Endothelial cell of umbilical vein (primary cell): ENCODE results near the gene CMPK2. TPM values are rescaled to one million over a fixed set of nuclear protein-coding genes. Genes with fewer than 3 reads are reported as not detected.

Experiments
- BruUV-seq: library from RNA; stranded (reverse); fragments of 400-500 nt; replicated peaks from 2 replicates; lab custom pipeline; 2021; lab: Mats Ljungman, UMichigan
- CTCF ChIA-PET: fragments of 300-600, 350-600 bp; sonication (Branson Sonifier 250); formaldehyde crosslinking; loops from one replicate; lab custom pipeline; 2021; ENCODE audit warnings: antibody characterized with exemption, inconsistent platforms; lab: Charles Lee
- POLR2A ChIA-PET: fragments of 300-600, 350-600 bp; sonication (Branson Sonifier 250); formaldehyde crosslinking; loops from one replicate; lab custom pipeline; 2021; ENCODE audit warnings: antibody characterized with exemption, inconsistent platforms; lab: Charles Lee
- DNase-seq: peaks from one replicate; pipeline ENCODE4 v3.0.0-alpha.2; 2011; ENCODE audit warnings: low read depth, low spot score
- FAIRE-seq: peaks from 2 replicates; lab custom pipeline; 2011; peaks lifted over from hg19 to GRCh38; lab: Jason Lieb, UNC
- H2AFZ ChIP-seq: 2 replicates; pipeline ENCODE4 v1.6.0; 2012; ENCODE audit warnings: low read depth, low read length, control low read depth, inconsistent platforms
- H3K27ac ChIP-seq: 2 replicates; pipeline ENCODE4 v1.5.1; 2011; ENCODE audit warnings: low read depth, mild to moderate bottlenecking, control low read depth, low read length, moderate library complexity; ENCODE audit not compliant: insufficient read depth
- H3K27me3 ChIP-seq, 2 experiments: 2 replicates each; pipeline versions ENCODE4 v1.6.0 to v1.6.1; 2011; ENCODE audit warnings: low read length in 2 of 2, mixed read lengths in 1 of 2; ENCODE audit not compliant: control insufficient read depth in 2 of 2, insufficient read depth in 2 of 2
- H3K36me3 ChIP-seq, 2 experiments: 2 replicates in 1 of 2; 3 replicates in 1 of 2; pipeline ENCODE4 v1.5.1; 2011; ENCODE audit warnings: low read length in 2 of 2, mild to moderate bottlenecking in 1 of 2, moderate library complexity in 1 of 2; ENCODE audit not compliant: control insufficient read depth in 2 of 2, insufficient read depth in 2 of 2; ENCODE audit errors: extremely low read depth in 1 of 2
- H3K4me1 ChIP-seq: 3 replicates; pipeline ENCODE4 v1.5.1; 2011; ENCODE audit warnings: mild to moderate bottlenecking, low read length; ENCODE audit not compliant: control insufficient read depth, insufficient read depth; ENCODE audit errors: extremely low read depth
- H3K4me2 ChIP-seq: 2 replicates; pipeline ENCODE4 v1.6.1; 2011; ENCODE audit warnings: low read length, control low read depth, mixed read lengths; ENCODE audit not compliant: insufficient read depth
- H3K4me3 ChIP-seq, 3 experiments: fragments of 200-600 bp in 1 of 3; sonication (generic), shearing (Covaris generic) in 1 of 3; replicated peaks in 1 of 3; 2 replicates each; pipeline ENCODE4 v1.5.1; 2011 to 2016; ENCODE audit warnings: control low read depth in 3 of 3, low read length in 3 of 3, mild to moderate bottlenecking in 2 of 3, inconsistent platforms in 1 of 3, low read depth in 1 of 3, moderate library complexity in 1 of 3; ENCODE audit not compliant: insufficient read depth in 1 of 3
- H3K79me2 ChIP-seq: 2 replicates; pipeline ENCODE4 v1.6.0; 2012; ENCODE audit warnings: low read length, inconsistent platforms; ENCODE audit not compliant: control insufficient read depth, insufficient read depth
- H3K9ac ChIP-seq: replicated peaks from 2 replicates; pipeline ENCODE3; 2011; ENCODE audit warnings: low read length, control low read depth; ENCODE audit not compliant: insufficient read depth; ENCODE audit errors: extremely low read depth
- H3K9me1 ChIP-seq: replicated peaks from 3 replicates; pipeline ENCODE4 v1.6.0; 2011; ENCODE audit warnings: mild to moderate bottlenecking, low read length; ENCODE audit not compliant: control insufficient read depth, insufficient read depth; ENCODE audit errors: extremely low read depth
- H3K9me3 ChIP-seq: replicated peaks from 2 replicates; pipeline ENCODE4 v1.5.1; 2012; ENCODE audit warnings: low read length, inconsistent platforms; ENCODE audit not compliant: control insufficient read depth, insufficient read depth
- H4K20me1 ChIP-seq: replicated peaks from 2 replicates; pipeline ENCODE3; 2011; ENCODE audit warnings: mild to moderate bottlenecking, low read length; ENCODE audit not compliant: control insufficient read depth, insufficient read depth; ENCODE audit errors: extremely low read depth
- CTCF ChIP-seq, 2 donors: IDR thresholded peaks; 1 replicate in 1 of 2; 2 replicates in 1 of 2; pipeline ENCODE4 v1.5.1; 2011; ENCODE audit warnings: low read length in 2 of 2, mild to moderate bottlenecking in 2 of 2, moderate library complexity in 2 of 2, control low read depth in 1 of 2, inconsistent platforms in 1 of 2, low read depth in 1 of 2; ENCODE audit not compliant: insufficient read depth in 1 of 2; ENCODE audit errors: extremely low read depth in 1 of 2
- EZH2 ChIP-seq: IDR thresholded peaks from 2 replicates; pipeline ENCODE4 v1.6.1; 2012; ENCODE audit warnings: borderline replicate concordance, low read depth, mild to moderate bottlenecking, moderate library complexity, low read length, inconsistent platforms; ENCODE audit not compliant: severe bottlenecking
- FOS ChIP-seq: IDR thresholded peaks from 2 replicates; pipeline ENCODE4 v1.6.1; 2011; ENCODE audit warnings: mild to moderate bottlenecking, low read length, moderate library complexity, borderline replicate concordance; ENCODE audit not compliant: insufficient read depth
- GATA2 ChIP-seq: IDR thresholded peaks from 2 replicates; pipeline ENCODE4 v1.7.0; 2011; ENCODE audit warnings: low read depth, mild to moderate bottlenecking, moderate library complexity, mixed read lengths, low read length; ENCODE audit not compliant: insufficient read length, insufficient read depth
- JUN ChIP-seq: IDR thresholded peaks from 2 replicates; pipeline ENCODE4 v1.6.1; 2011; ENCODE audit warnings: borderline replicate concordance, low read depth; ENCODE audit not compliant: insufficient read length, insufficient read depth
- MAX ChIP-seq: IDR thresholded peaks from 2 replicates; pipeline ENCODE4 v1.6.1; 2011; ENCODE audit not compliant: insufficient read depth, insufficient read length
- MYC ChIP-seq: IDR thresholded peaks from one replicate; pipeline ENCODE4 v1.6.1; 2011; ENCODE audit warnings: mild to moderate bottlenecking, low read depth, low read length
- POLR2A ChIP-seq: IDR thresholded peaks from 2 replicates; pipeline ENCODE4 v1.6.1; 2012; ENCODE audit warnings: low read depth, mild to moderate bottlenecking, control low read depth, low read length
- POLR2AphosphoS5 ChIP-seq: IDR thresholded peaks from 2 replicates; pipeline ENCODE4 v1.6.1; 2012; ENCODE audit warnings: low read depth, mild to moderate bottlenecking, control low read depth, low read length, moderate library complexity; ENCODE audit not compliant: insufficient read depth
- dilution Hi-C: fragments of 300-500 bp; cut with MboI; formaldehyde crosslinking; loops from one replicate; pipeline ENCODE4 v1.15.0; 2019; ENCODE audit warnings: low sequenced_read_pairs; ENCODE audit not compliant: extremely low pct_ligation_motif_present
- intact Hi-C: fragments of 100-400 bp; cut with micrococcal nuclease; formaldehyde crosslinking; loops from one replicate; pipeline ENCODE4 v1.10.0; 2022
- polyA plus RNA-seq, 4 experiments: library from polyadenylated mRNA; depleted of rRNA in 3 of 4; stranded (reverse) in 3 of 4; unstranded in 1 of 4; fragments of >200 nt; gene quantifications; 2 replicates each; pipeline versions ENCODE4 v1.2.1 to v1.2.3, GENCODE V29; 2011 to 2012; ENCODE audit warnings: missing spikeins in 1 of 4
- total RNA-seq: library from RNA; stranded (reverse); gene quantifications from 2 replicates; pipeline ENCODE4 v1.2.3, GENCODE V29; 2021

Gene CMPK2
- total and polyA plus RNA-seq, 2 donors (not counting 3 experiments of a cell fraction or from before 2014, with no cell fraction given) = 0.15 to 0.69 TPM

GRCh38 chr2:6814869-6815268 is 50.8 kb downstream of the CMPK2 start:
- TF ChIP-seq CTCF (IDR thresholded peaks at IDR 0.05; ENCODE audit: extremely low read depth in 1 of 2, insufficient read depth in 1 of 2, low read depth in 1 of 2, low read length in 2 of 2) (no peak), POLR2AphosphoS5 (no peak), EZH2 (no peak), MAX (no peak), FOS (no peak), POLR2A (no peak), MYC (no peak), JUN (no peak), GATA2 (no peak)
- intact Hi-C loops = no loop called here
- H3K9ac ChIP-seq = no peak overlapping the region
- H4K20me1 ChIP-seq = no peaks in the 10 kb centered on the region
- H2AFZ ChIP-seq = no peak overlapping the region
- no peaks in the 10 kb centered on the region for H3K27me3 ChIP-seq
- no peak overlapping the region for H3K4me2 ChIP-seq
- H3K9me1 ChIP-seq = no peaks in the 10 kb centered on the region
- POLR2A ChIA-PET = no interaction called here
- CTCF ChIA-PET = no interaction called here
- no peaks in the 10 kb centered on the region for H3K9me3 ChIP-seq
- no peaks in the 10 kb centered on the region for H3K36me3 ChIP-seq
- dilution Hi-C loops = no loop called here
- BruUV-seq = no TSS peak
- FAIRE-seq (no peak), DNase-seq (no peak)
- no peaks in the 10 kb centered on the region for H3K4me1 ChIP-seq
- no peak overlapping the region for H3K27ac ChIP-seq
- no peak overlapping the region for H3K4me3 ChIP-seq
- H3K79me2 ChIP-seq = no peaks in the 10 kb centered on the region
